ENCODE data around the gene RALGDS.
A peak's percentile ranks its signal among the peaks of the same experiment; 100 is the strongest.
"Not testable (repeated sequence)": the region's sequence is repeated elsewhere in the genome, so short reads cannot be mapped to it uniquely, and the experiment has no call there.

RALGDS gene

DNA sequence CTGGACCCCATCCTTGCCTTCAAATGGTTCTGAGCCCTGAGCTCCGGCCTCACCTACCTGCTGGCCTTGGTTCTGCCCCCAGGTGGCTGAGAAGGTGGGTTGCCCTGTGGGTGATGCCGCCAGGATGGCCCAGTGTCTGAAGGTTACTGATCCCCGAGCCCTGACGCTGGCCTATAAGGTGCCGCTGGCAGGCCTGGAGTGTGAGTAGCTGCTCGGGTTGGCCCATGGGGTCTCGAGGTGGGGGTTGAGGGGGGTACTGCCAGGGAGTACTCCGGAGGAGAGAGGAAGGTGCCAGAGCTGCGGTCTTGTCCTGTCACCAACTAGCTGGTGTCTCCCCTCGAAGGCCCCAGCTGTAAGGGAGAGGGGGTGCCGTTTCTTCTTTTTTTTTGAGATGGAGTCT, 54.0 kb downstream of the RALGDS start:
- Histone ChIP-seq H3K9ac (ENCODE audit: low read length) (no peak overlapping the region), H3K4me1 (ENCODE audit: control insufficient read depth, insufficient read depth, low read length) (no peaks in the 10 kb centered on the region), H3K36me3 (ENCODE audit: control insufficient read depth, insufficient read depth, low read length) (peaks cover 9% of the 10 kb centered on the region; the same call in 1 of the 2 replicates), H3K4me3 (ENCODE audit: low read depth, low read length) (no peak overlapping the region), H3K27me3 (ENCODE audit: control insufficient read depth, insufficient read depth, low read length) (no peaks in the 10 kb centered on the region), H3K9me3 (ENCODE audit: control insufficient read depth, insufficient read depth, low read depth, low read length) (no peaks in the 10 kb centered on the region), H3K27ac (ENCODE audit: low read depth, low read length) (no peak overlapping the region)

DNA sequence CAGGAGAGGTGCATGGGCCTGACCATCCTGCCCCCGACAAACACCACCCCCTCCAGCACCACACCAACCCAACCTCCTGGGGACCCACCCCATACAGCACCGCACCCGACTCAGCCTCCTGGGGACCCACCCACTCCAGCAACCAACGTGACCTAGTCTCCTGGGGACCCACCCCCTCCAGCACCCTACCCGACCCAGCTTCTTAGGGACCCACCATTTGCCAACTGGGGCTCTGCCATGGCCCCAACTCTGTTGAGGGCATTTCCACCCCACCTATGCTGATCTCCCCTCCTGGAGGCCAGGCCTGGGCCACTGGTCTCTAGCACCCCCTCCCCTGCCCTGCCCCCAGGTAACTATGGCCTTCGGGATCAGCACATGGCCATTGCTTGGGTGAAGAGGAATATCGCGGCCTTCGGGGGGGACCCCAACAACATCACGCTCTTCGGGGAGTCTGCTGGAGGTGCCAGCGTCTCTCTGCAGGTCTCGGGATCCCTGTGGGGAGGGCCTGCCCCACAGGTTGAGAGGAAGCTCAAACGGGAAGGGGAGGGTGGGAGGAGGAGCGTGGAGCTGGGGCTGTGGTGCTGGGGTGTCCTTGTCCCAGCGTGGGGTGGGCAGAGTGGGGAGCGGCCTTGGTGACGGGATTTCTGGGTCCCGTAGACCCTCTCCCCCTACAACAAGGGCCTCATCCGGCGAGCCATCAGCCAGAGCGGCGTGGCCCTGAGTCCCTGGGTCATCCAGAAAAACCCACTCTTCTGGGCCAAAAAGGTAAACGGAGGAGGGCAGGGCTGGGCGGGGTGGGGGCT, 54.7 kb downstream of the RALGDS start:
- H3K4me3 ChIP-seq (ENCODE audit: low read depth, low read length): no peak overlapping the region
- H3K9ac ChIP-seq (ENCODE audit: low read length): no peak overlapping the region
- peaks cover 9% of the 10 kb centered on the region; the same call in 1 of the 2 replicates for H3K36me3 ChIP-seq (ENCODE audit: control insufficient read depth, insufficient read depth, low read length)
- H3K27ac ChIP-seq (ENCODE audit: low read depth, low read length): no peak overlapping the region
- H3K4me1 ChIP-seq (ENCODE audit: control insufficient read depth, insufficient read depth, low read length): peaks cover 5% of the 10 kb centered on the region
- H3K27me3 ChIP-seq (ENCODE audit: control insufficient read depth, insufficient read depth, low read length): no peaks in the 10 kb centered on the region
- H3K9me3 ChIP-seq (ENCODE audit: control insufficient read depth, insufficient read depth, low read depth, low read length): no peaks in the 10 kb centered on the region

DNA sequence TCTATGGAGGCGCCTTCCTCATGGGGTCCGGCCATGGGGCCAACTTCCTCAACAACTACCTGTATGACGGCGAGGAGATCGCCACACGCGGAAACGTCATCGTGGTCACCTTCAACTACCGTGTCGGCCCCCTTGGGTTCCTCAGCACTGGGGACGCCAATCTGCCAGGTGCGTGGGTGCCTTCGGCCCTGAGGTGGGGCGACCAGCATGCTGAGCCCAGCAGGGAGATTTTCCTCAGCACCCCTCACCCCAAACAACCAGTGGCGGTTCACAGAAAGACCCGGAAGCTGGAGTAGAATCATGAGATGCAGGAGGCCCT, 56.0 kb downstream of the RALGDS start:
- peaks cover 15% of the 10 kb centered on the region for H3K4me1 ChIP-seq (ENCODE audit: control insufficient read depth, insufficient read depth, low read length)
- H3K36me3 ChIP-seq (ENCODE audit: control insufficient read depth, insufficient read depth, low read length): 0 out of 2 replicates have a peak, but pooled peaks cover 7% of the 10 kb centered on the region
- H3K27ac ChIP-seq (ENCODE audit: low read depth, low read length): no peak overlapping the region
- H3K27me3 ChIP-seq (ENCODE audit: control insufficient read depth, insufficient read depth, low read length): no peaks in the 10 kb centered on the region
- no peaks in the 10 kb centered on the region for H3K9me3 ChIP-seq (ENCODE audit: control insufficient read depth, insufficient read depth, low read depth, low read length)
- H3K9ac ChIP-seq (ENCODE audit: low read length): no peak overlapping the region
- H3K4me3 ChIP-seq (ENCODE audit: low read depth, low read length): no peak overlapping the region

DNA sequence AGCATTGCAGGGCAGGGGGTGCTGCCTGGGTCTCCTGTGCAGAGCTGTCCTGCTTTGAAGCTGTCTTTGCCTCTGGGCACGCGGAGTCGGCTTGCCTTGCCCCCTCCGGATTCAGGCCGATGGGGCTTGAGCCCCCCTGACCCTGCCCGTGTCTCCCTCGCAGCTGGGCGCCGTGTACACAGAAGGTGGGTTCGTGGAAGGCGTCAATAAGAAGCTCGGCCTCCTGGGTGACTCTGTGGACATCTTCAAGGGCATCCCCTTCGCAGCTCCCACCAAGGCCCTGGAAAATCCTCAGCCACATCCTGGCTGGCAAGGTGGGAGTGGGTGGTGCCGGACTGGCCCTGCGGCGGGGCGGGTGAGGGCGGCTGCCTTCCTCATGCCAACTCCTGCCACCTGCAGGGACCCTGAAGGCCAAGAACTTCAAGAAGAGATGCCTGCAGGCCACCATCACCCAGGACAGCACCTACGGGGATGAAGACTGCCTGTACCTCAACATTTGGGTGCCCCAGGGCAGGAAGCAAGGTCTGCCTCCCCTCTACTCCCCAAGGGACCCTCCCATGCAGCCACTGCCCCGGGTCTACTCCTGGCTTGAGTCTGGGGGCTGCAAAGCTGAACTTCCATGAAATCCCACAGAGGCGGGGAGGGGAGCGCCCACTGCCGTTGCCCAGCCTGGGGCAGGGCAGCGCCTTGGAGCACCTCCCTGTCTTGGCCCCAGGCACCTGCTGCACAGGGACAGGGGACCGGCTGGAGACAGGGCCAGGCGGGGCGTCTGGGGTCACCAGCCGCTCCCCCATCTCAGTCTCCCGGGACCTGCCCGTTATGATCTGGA, 56.6 kb downstream of the RALGDS start:
- 0 out of 2 replicates have a peak, but pooled peaks cover 7% of the 10 kb centered on the region for H3K36me3 ChIP-seq (ENCODE audit: control insufficient read depth, insufficient read depth, low read length)
- no peaks in the 10 kb centered on the region for H3K9me3 ChIP-seq (ENCODE audit: control insufficient read depth, insufficient read depth, low read depth, low read length)
- H3K27ac ChIP-seq (ENCODE audit: low read depth, low read length): no peak overlapping the region
- no peak overlapping the region for H3K4me3 ChIP-seq (ENCODE audit: low read depth, low read length)
- no peaks in the 10 kb centered on the region for H3K27me3 ChIP-seq (ENCODE audit: control insufficient read depth, insufficient read depth, low read length)
- H3K9ac ChIP-seq (ENCODE audit: low read length): no peak overlapping the region
- H3K4me1 ChIP-seq (ENCODE audit: control insufficient read depth, insufficient read depth, low read length): peaks cover 20% of the 10 kb centered on the region

- Histone ChIP-seq H3K36me3 (ENCODE audit: control insufficient read depth, insufficient read depth, low read length) (peaks cover 7% of the 10 kb centered on the region; the same call in 1 of the 2 replicates), H3K9me3 (ENCODE audit: control insufficient read depth, insufficient read depth, low read depth, low read length) (no peaks in the 10 kb centered on the region), H3K27me3 (ENCODE audit: control insufficient read depth, insufficient read depth, low read length) (no peaks in the 10 kb centered on the region; the same call in 1 of the 2 replicates), H3K4me1 (ENCODE audit: control insufficient read depth, insufficient read depth, low read length) (peaks cover 28% of the 10 kb centered on the region), H3K9ac (ENCODE audit: low read length) (no peak overlapping the region), H3K4me3 (ENCODE audit: low read depth, low read length) (no peak overlapping the region), H3K27ac (ENCODE audit: low read depth, low read length) (no peak overlapping the region)
Observed at GRCh38 chr9:133063500-133064231, 57.4 kb downstream of the RALGDS start.

DNA sequence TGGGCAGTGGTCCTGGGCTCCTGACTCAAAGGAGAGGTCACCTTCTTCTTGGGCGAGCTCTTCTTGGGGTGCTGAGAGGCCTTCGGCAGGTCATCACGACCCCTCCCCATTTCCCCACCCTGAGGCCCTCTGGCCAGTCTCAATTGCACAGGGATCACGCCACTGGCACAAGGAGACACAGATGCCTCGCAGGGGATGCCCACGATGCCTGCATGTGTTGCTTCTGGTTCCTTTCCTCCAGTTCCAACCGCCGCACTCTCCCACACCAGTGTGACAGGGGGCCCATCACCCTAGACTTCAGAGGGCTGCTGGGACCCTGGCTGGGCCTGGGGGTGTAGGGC, 57.9 kb downstream of the RALGDS start:
- Histone ChIP-seq H3K27me3 (ENCODE audit: control insufficient read depth, insufficient read depth, low read length) (no peaks in the 10 kb centered on the region; the same call in 1 of the 2 replicates), H3K9ac (ENCODE audit: low read length) (no peak overlapping the region), H3K4me1 (ENCODE audit: control insufficient read depth, insufficient read depth, low read length) (peaks cover 30% of the 10 kb centered on the region), H3K9me3 (ENCODE audit: control insufficient read depth, insufficient read depth, low read depth, low read length) (no peaks in the 10 kb centered on the region), H3K4me3 (ENCODE audit: low read depth, low read length) (no peak overlapping the region), H3K36me3 (ENCODE audit: control insufficient read depth, insufficient read depth, low read length) (peaks cover 12% of the 10 kb centered on the region), H3K27ac (ENCODE audit: low read depth, low read length) (no peak overlapping the region)

- H3K27me3 ChIP-seq (ENCODE audit: control insufficient read depth, insufficient read depth, low read length); H3K27ac ChIP-seq (ENCODE audit: low read depth, low read length); H3K4me3 ChIP-seq (ENCODE audit: low read depth, low read length); H3K9ac ChIP-seq (ENCODE audit: low read length); H3K9me3 ChIP-seq (ENCODE audit: control insufficient read depth, insufficient read depth, low read depth, low read length): not testable (repeated sequence)
- peaks cover 16% of the 10 kb centered on the region for H3K36me3 ChIP-seq (ENCODE audit: control insufficient read depth, insufficient read depth, low read length)
- peaks cover 30% of the 10 kb centered on the region for H3K4me1 ChIP-seq (ENCODE audit: control insufficient read depth, insufficient read depth, low read length)
Observed at GRCh38 chr9:133062569-133062968, 58.5 kb downstream of the RALGDS start.

DNA sequence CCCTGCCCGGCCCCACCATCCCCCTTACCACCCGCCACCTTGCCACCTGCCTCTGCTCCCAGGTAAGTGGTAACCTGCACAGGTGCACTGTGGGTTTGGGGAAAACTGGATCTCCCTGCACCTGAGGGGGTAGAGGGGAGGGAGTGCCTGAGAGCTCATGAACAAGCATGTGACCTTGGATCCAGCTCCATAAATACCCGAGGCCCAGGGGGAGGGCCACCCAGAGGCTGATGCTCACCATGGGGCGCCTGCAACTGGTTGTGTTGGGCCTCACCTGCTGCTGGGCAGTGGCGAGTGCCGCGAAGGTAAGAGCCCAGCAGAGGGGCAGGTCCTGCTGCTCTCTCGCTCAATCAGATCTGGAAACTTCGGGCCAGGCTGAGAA, 59.3 kb downstream of the RALGDS start, which contains the start of gene CEL:
TSS of gene CEL (plus strand) at position 218 of the 382 bp plus-strand sequence. CDS start at position 240, 22 bp downstream.
- H3K9me3 ChIP-seq (ENCODE audit: control insufficient read depth, insufficient read depth, low read depth, low read length); H3K4me3 ChIP-seq (ENCODE audit: low read depth, low read length); H3K27me3 ChIP-seq (ENCODE audit: control insufficient read depth, insufficient read depth, low read length); H3K27ac ChIP-seq (ENCODE audit: low read depth, low read length): not testable (repeated sequence)
- Histone ChIP-seq H3K4me1 (ENCODE audit: control insufficient read depth, insufficient read depth, low read length) (peaks cover 30% of the 10 kb centered on the region), H3K9ac (ENCODE audit: low read length) (peak within 1 kb of the TSS; percentile 42), H3K36me3 (ENCODE audit: control insufficient read depth, insufficient read depth, low read length) (peaks cover 18% of the 10 kb centered on the region)

- H3K4me3 ChIP-seq (ENCODE audit: low read depth, low read length); H3K27me3 ChIP-seq (ENCODE audit: control insufficient read depth, insufficient read depth, low read length); H3K9me3 ChIP-seq (ENCODE audit: control insufficient read depth, insufficient read depth, low read depth, low read length); H3K27ac ChIP-seq (ENCODE audit: low read depth, low read length): not testable (repeated sequence)
- H3K4me1 ChIP-seq (ENCODE audit: control insufficient read depth, insufficient read depth, low read length): peaks cover 30% of the 10 kb centered on the region
- peak overlapping the region; percentile 42 for H3K9ac ChIP-seq (ENCODE audit: low read length)
- peaks cover 24% of the 10 kb centered on the region for H3K36me3 ChIP-seq (ENCODE audit: control insufficient read depth, insufficient read depth, low read length)
Observed at GRCh38 chr9:133061019-133061763, 59.8 kb downstream of the RALGDS start.

- no peak overlapping the region for H3K27ac ChIP-seq (ENCODE audit: low read depth, low read length)
- peaks cover 31% of the 10 kb centered on the region for H3K36me3 ChIP-seq (ENCODE audit: control insufficient read depth, insufficient read depth, low read length)
- 0 out of 2 replicates have a peak overlapping the region, but pooled peaks have one; percentile 18 for H3K4me3 ChIP-seq (ENCODE audit: low read depth, low read length)
- H3K4me1 ChIP-seq (ENCODE audit: control insufficient read depth, insufficient read depth, low read length): peaks cover 30% of the 10 kb centered on the region
- H3K9ac ChIP-seq (ENCODE audit: low read length): no peak overlapping the region
- H3K9me3 ChIP-seq (ENCODE audit: control insufficient read depth, insufficient read depth, low read depth, low read length): no peaks in the 10 kb centered on the region
- no peaks in the 10 kb centered on the region; the same call in 1 of the 2 replicates for H3K27me3 ChIP-seq (ENCODE audit: control insufficient read depth, insufficient read depth, low read length)
Observed at GRCh38 chr9:133060417-133060841, 60.6 kb downstream of the RALGDS start.
